IMR-90 (cell line): ENCODE results near the gene ANKLE1. TPM values are rescaled to one million over a fixed set of nuclear protein-coding genes. Genes with fewer than 3 reads are reported as not detected.

Source experiments
- ATAC-seq: fragments of 200-7000 bp; cut with Tn5 transposase; 2 replicates; pipeline ENCODE4 v1.9.1; 2020; ENCODE audit warnings: low read depth, mild to moderate bottlenecking, moderate library complexity
- BruUV-seq: library from RNA; stranded (reverse); fragments of 400-500 nt; replicated peaks from 2 replicates; lab custom pipeline; 2021; lab: Mats Ljungman, UMichigan
- CTCF ChIA-PET: fragments of 300-600 bp; formaldehyde crosslinking; extraction: SDS; loops from one replicate; lab custom pipeline; 2021; ENCODE audit warnings: antibody characterized with exemption; lab: Yijun Ruan, JAX
- POLR2A ChIA-PET: fragments of 300-600 bp; sonication (Branson Sonifier 250); formaldehyde crosslinking; loops from one replicate; lab custom pipeline; 2022; ENCODE audit warnings: antibody characterized with exemption; ENCODE audit not compliant: unreplicated experiment; lab: Charles Lee
- DNase-seq: peaks from one replicate; pipeline ENCODE4 v3.0.0; 2013
- H2AFZ ChIP-seq: replicated peaks from 2 replicates; pipeline ENCODE3; 2013; ENCODE audit warnings: low read length, mild to moderate bottlenecking; ENCODE audit not compliant: poor library complexity
- H2AK5ac ChIP-seq: 2 replicates; pipeline ENCODE4 v1.6.1; 2013; ENCODE audit warnings: low read depth, low read length, inconsistent platforms
- H2AK9ac ChIP-seq: replicated peaks from 2 replicates; pipeline ENCODE3; 2013; ENCODE audit warnings: mild to moderate bottlenecking, low read depth, low read length, moderate library complexity; ENCODE audit not compliant: poor library complexity
- H2BK120ac ChIP-seq: 2 replicates; pipeline ENCODE4 v1.6.1; 2013; ENCODE audit warnings: low read depth, low read length, inconsistent platforms
- H2BK15ac ChIP-seq: 3 replicates; pipeline ENCODE4 v1.6.1; 2013; ENCODE audit warnings: low read depth, low read length, inconsistent platforms
- H2BK20ac ChIP-seq: 2 replicates; pipeline ENCODE4 v1.6.1; 2013; ENCODE audit warnings: low read depth, mild to moderate bottlenecking, inconsistent platforms, low read length, moderate library complexity
- H2BK5ac ChIP-seq: 2 replicates; pipeline ENCODE4 v1.6.1; 2013; ENCODE audit warnings: mild to moderate bottlenecking, low read depth, low read length, inconsistent platforms; ENCODE audit not compliant: poor library complexity, severe bottlenecking
- H3K14ac ChIP-seq: replicated peaks from 2 replicates; pipeline ENCODE4 v1.6.1; 2013; ENCODE audit warnings: low read depth, low read length, inconsistent platforms
- H3K18ac ChIP-seq: 2 replicates; pipeline ENCODE4 v1.6.1; 2013; ENCODE audit warnings: low read depth, low read length, control low read depth
- H3K23ac ChIP-seq: 2 replicates; pipeline ENCODE4 v1.6.1; 2013; ENCODE audit warnings: low read depth, low read length, inconsistent platforms
- H3K27ac ChIP-seq: 2 replicates; pipeline ENCODE4 v1.5.1; 2013; ENCODE audit warnings: mild to moderate bottlenecking, control low read depth, low read length; ENCODE audit not compliant: insufficient read depth
- H3K27me3 ChIP-seq: 2 replicates; pipeline ENCODE4 v1.6.1; 2013; ENCODE audit warnings: low read length; ENCODE audit not compliant: control insufficient read depth, insufficient read depth
- H3K36me3 ChIP-seq: 2 replicates; pipeline ENCODE4 v1.6.1; 2013; ENCODE audit warnings: low read length, mixed read lengths; ENCODE audit not compliant: control insufficient read depth, insufficient read depth
- H3K4ac ChIP-seq: 2 replicates; pipeline ENCODE4 v1.6.1; 2013; ENCODE audit warnings: low read depth, low read length, inconsistent platforms
- H3K4me1 ChIP-seq: 2 replicates; pipeline ENCODE4 v1.6.1; 2013; ENCODE audit warnings: low read length, mixed read lengths; ENCODE audit not compliant: control insufficient read depth, insufficient read depth
- H3K4me2 ChIP-seq: 2 replicates; pipeline ENCODE4 v1.6.1; 2013; ENCODE audit warnings: low read depth, mild to moderate bottlenecking, control low read depth, low read length, moderate library complexity
- H3K4me3 ChIP-seq: 2 replicates; pipeline ENCODE4 v1.5.1; 2013; ENCODE audit warnings: low read depth, mild to moderate bottlenecking, control low read depth, low read length, moderate library complexity; ENCODE audit not compliant: insufficient read depth
- H3K56ac ChIP-seq: 2 replicates; pipeline ENCODE4 v1.6.1; 2013; ENCODE audit warnings: low read length, inconsistent platforms; ENCODE audit not compliant: insufficient read depth; ENCODE audit errors: extremely low read depth
- H3K79me1 ChIP-seq, 2 experiments: 2 replicates each; pipeline ENCODE4 v1.6.1; 2013; ENCODE audit warnings: low read length in 2 of 2, inconsistent platforms in 1 of 2, low read depth in 1 of 2
- H3K9ac ChIP-seq: 2 replicates; pipeline ENCODE4 v1.6.1; 2013; ENCODE audit warnings: low read depth, low read length, control low read depth
- H3K9me1 ChIP-seq: 2 replicates; pipeline ENCODE4 v1.6.1; 2013; ENCODE audit warnings: low read length, inconsistent platforms; ENCODE audit not compliant: insufficient read depth
- H3K9me3 ChIP-seq: 2 replicates; pipeline ENCODE4 v1.6.1; 2013; ENCODE audit warnings: low read length; ENCODE audit not compliant: control insufficient read depth, insufficient read depth
- H4K20me1 ChIP-seq: 2 replicates; pipeline ENCODE4 v1.6.1; 2013; ENCODE audit warnings: low read length, inconsistent platforms; ENCODE audit not compliant: insufficient read depth
- H4K5ac ChIP-seq: 2 replicates; pipeline ENCODE4 v1.6.1; 2013; ENCODE audit warnings: mild to moderate bottlenecking, low read depth, low read length, control low read depth
- H4K8ac ChIP-seq, 2 experiments: 2 replicates each; pipeline ENCODE4 v1.6.1; 2013; ENCODE audit warnings: low read depth in 2 of 2, low read length in 2 of 2, control low read depth in 1 of 2, inconsistent platforms in 1 of 2
- H4K91ac ChIP-seq: 2 replicates; pipeline ENCODE4 v1.6.1; 2013; ENCODE audit warnings: low read depth, low read length, inconsistent platforms; ENCODE audit not compliant: insufficient read depth
- BHLHE40 ChIP-seq: fragments of 150-350 bp; IDR thresholded peaks from 2 replicates; pipeline ENCODE4 v1.6.1; 2016; ENCODE audit warnings: mild to moderate bottlenecking, low read depth, low read length
- CHD1 ChIP-seq: IDR thresholded peaks from 2 replicates; pipeline ENCODE4 v1.6.1; 2012; ENCODE audit warnings: low read depth, low read length, improper control_type of control experiment
- FOS ChIP-seq: fragments of 150-350 bp; IDR thresholded peaks from 2 replicates; pipeline ENCODE4 v1.6.1; 2016; ENCODE audit warnings: low read depth, low read length
- RAD21 ChIP-seq: IDR thresholded peaks from 2 replicates; pipeline ENCODE4 v1.6.1; 2012; ENCODE audit warnings: low read length, improper control_type of control experiment
- SMC3 ChIP-seq: fragments of 150-350 bp; IDR thresholded peaks from 2 replicates; pipeline ENCODE4 v1.6.1; 2016; ENCODE audit warnings: low read depth, mild to moderate bottlenecking, antibody characterized with exemption, low read length, moderate library complexity
- WGBS, 2 experiments: methylation state at CpG; one replicate each; pipeline versions ENCODE4 v1.1.5 to v1.1.7; 2013; ENCODE audit warnings: missing lambda C conversion rate in 2 of 2; ENCODE audit not compliant: insufficient read length in 1 of 2; ENCODE audit errors: extremely low coverage in 2 of 2; 5-methylcytosine and 5-hydroxymethylcytosine counted together
- dilution Hi-C: fragments of 300-500 bp; cut with HindIII; formaldehyde crosslinking; loops from one replicate; pipeline ENCODE4 v1.14.3; 2018; ENCODE audit warnings: low sequenced_read_pairs; ENCODE audit not compliant: unreplicated experiment
- in situ Hi-C: fragments of 300-500 bp; cut with MboI; formaldehyde crosslinking; loops from 3 replicates; pipeline ENCODE4 v1.14.3; 2019; ENCODE audit warnings: low sequenced_read_pairs, inconsistent platforms, mixed read lengths
- intact Hi-C: fragments of 100-400 bp; cut with micrococcal nuclease; formaldehyde crosslinking; loops from 2 replicates; pipeline ENCODE4 v1.10.0; 2022
- polyA plus RNA-seq, 3 experiments: library from polyadenylated mRNA; depleted of rRNA; stranded (reverse); fragments of >200 nt; gene quantifications; 2 replicates each; pipeline ENCODE4 v1.2.3, GENCODE V29; 2012; ENCODE audit warnings: low replicate concordance in 1 of 3
- total RNA-seq: library from RNA; depleted of rRNA; stranded (reverse); fragments of >200 nt; gene quantifications from 2 replicates; pipeline ENCODE4 v1.2.3, GENCODE V29; 2012
- TF ChIP-seq, protein P1 (sequence below): fragments of 150-350 bp; IDR thresholded peaks from 2 replicates; pipeline ENCODE4 v1.6.1; 2016; ENCODE audit warnings: low read depth, mild to moderate bottlenecking, low read length, moderate library complexity, borderline replicate concordance

Gene ANKLE1
- total and polyA plus RNA-seq, 2 of the 4 experiments (the other 2 are of a cell fraction) = under 0.01 to 0.87 TPM

- H2AFZ ChIP-seq = no peak overlapping the region
- 91% methylated on average over 12 of the region's 19 CpGs; no CpG with 5 or more reads in 1 of the 2 experiments for WGBS, 2 experiments
- H3K9me3 ChIP-seq = no peaks in the 10 kb centered on the region
- no peak overlapping the region for H4K8ac ChIP-seq
- H3K27me3 ChIP-seq = no peaks in the 10 kb centered on the region
- H4K5ac ChIP-seq = no peak overlapping the region
- H3K4ac ChIP-seq = no peak overlapping the region
- H2BK20ac ChIP-seq = no peak overlapping the region
- no peak overlapping the region for H3K4me2 ChIP-seq
- H3K4me3 ChIP-seq = no peak overlapping the region
- H3K9me1 ChIP-seq = peaks cover 12% of the 10 kb centered on the region
- TF ChIP-seq BHLHE40 (no peak), FOS (no peak), SMC3 (no peak), CHD1 (no peak), RAD21 (no peak)
- TF ChIP-seq, protein P1, sequence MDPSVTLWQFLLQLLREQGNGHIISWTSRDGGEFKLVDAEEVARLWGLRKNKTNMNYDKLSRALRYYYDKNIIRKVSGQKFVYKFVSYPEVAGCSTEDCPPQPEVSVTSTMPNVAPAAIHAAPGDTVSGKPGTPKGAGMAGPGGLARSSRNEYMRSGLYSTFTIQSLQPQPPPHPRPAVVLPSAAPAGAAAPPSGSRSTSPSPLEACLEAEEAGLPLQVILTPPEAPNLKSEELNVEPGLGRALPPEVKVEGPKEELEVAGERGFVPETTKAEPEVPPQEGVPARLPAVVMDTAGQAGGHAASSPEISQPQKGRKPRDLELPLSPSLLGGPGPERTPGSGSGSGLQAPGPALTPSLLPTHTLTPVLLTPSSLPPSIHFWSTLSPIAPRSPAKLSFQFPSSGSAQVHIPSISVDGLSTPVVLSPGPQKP = no peak
- in situ Hi-C loops (no loop called here), dilution Hi-C loops (no loop called here), intact Hi-C loops (no loop called here)
- no peak overlapping the region for H2AK5ac ChIP-seq
- no peak overlapping the region for H2BK120ac ChIP-seq
- no TSS peak for BruUV-seq
- H4K91ac ChIP-seq = no peak overlapping the region
- no peak overlapping the region for H2BK5ac ChIP-seq
- no peak for DNase-seq
- H4K20me1 ChIP-seq = peaks cover 29% of the 10 kb centered on the region
- no peak overlapping the region for H3K56ac ChIP-seq
- H2BK15ac ChIP-seq = no peak overlapping the region
- peaks cover 29 to 64% of the 10 kb centered on the region in 2 experiments for H3K79me1 ChIP-seq
- peaks cover 37% of the 10 kb centered on the region for H3K36me3 ChIP-seq
- H3K23ac ChIP-seq = no peak overlapping the region
- peak overlapping the region; percentile 25 for H2AK9ac ChIP-seq
- no peak overlapping the region for H3K14ac ChIP-seq
- no peak for ATAC-seq
- CTCF ChIA-PET = no interaction called here
- POLR2A ChIA-PET = no interaction called here
- H3K9ac ChIP-seq = no peak overlapping the region
- no peak overlapping the region for H3K27ac ChIP-seq
- H3K18ac ChIP-seq = no peak overlapping the region
- peaks cover 12% of the 10 kb centered on the region for H3K4me1 ChIP-seq
Observed at GRCh38 chr19:17314007-17314593, 32.4 kb downstream of the ANKLE1 start.
